Suppressor macrophage treated with lipopolysaccharide for 4 hours (primary cell): ENCODE results near the gene KIZ.

Experiments used
- DNase-seq: peaks from one replicate; pipeline ENCODE4 v3.0.0-alpha.2; 2020

KIZ gene

DNA sequence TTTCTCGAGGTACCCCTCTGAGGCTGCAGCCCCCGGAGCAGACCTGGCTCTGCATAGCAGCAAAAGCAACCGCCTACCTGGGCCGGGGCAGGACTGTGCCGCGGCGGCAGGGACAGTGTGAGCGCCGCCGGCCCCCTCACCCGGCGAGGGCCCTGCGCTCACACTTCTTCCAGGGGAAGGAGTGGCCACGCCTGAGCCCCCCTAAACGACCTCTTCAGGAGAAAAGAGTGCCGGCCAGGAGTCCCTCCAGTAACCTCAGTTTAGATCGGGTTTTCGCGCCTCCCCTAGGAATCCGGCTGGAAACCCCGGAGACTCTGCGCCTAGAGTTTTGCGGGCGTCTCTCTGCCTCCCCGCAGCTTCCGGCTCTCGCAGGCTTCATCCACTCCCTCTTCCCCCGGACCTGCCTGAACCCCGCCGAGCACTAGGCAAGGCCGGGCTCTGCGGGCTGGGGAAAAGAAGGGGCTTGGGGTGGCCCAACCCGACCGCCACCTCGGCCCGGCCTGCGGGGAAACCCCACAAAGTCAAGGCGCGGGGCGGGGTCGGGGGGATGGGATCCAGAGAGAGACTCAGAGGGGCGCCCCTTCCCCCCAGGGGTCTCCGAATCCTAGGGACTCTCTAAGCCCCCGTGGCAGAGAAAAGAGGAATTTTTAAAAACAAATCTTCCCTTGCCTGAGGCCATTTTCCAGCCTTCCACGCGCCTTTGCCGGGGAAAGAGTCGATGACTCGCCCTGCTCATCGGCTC is 20.3 kb upstream of the KIZ start:
- no peak for DNase-seq

GRCh38 chr20:21106171-21107017 is 19.5 kb upstream of the KIZ start, which contains the start of gene LINC00237:
Gene LINC00237, minus strand, starts transcription at chr20:21106358.
- no peak for DNase-seq

DNA sequence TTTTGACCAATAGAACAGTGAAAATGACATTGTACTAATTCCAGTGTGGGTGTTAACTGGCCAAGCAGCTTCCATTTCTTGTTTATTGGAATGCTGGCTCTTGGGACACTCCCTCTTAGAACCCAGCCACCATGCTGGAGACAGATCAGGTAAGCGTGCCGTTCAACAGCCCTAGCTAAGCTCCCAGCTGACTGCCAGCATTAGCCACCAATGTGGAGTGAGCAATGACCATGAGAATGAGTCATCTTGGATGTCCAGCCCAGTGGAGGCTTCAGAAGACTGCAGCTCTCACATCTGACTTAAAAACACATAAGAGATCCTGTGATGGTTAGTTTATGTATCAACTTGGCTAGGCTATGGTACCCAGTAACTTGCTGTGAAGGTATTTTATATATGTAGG is 16.7 kb upstream of the KIZ start:
- DNase-seq: no peak

GRCh38 chr20:21110811-21111210 is 15.1 kb upstream of the KIZ start:
- no peak for DNase-seq

DNA sequence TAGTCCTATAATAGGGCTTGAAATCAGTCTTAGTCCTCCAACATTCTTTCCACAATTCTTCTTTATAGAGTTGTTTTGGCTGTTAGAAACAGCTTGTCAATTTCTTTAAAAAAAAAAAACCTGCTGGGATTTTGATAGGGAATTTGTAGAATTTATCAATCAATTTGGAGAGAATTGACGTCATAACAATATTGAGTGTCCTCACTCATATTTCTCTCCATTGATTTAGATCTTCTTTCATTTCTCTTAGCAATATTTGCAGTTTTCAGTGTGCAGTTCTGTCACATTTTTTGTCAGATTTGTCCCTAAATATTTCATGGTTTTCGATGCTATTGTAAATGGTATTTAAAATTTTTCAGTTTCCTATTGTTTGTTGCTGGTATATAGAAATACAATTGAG is 14.5 kb upstream of the KIZ start:
- DNase-seq: no peak

DNA sequence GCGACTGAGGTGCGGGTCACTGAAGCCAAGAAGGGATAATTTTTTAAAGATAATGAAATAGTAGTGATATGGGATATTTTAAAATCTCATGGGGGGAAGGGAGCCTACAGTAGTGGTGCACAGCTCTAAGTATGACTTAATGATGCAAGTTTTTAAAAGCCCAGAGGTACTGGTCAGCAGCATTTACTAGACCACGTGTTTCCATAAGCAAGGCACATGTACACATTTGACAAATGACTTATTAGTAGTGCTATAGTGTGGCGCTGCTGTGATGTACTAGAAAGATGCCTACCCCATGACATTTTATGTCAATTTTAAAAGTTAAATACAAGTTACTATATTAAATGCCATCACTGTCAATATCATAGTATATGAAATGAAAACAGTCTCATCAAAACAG is 12.2 kb upstream of the KIZ start:
- no peak for DNase-seq

- DNase-seq: no peak
These were observed 11.3 kb upstream of the KIZ start for GRCh38 chr20:21114584-21114983.

DNA sequence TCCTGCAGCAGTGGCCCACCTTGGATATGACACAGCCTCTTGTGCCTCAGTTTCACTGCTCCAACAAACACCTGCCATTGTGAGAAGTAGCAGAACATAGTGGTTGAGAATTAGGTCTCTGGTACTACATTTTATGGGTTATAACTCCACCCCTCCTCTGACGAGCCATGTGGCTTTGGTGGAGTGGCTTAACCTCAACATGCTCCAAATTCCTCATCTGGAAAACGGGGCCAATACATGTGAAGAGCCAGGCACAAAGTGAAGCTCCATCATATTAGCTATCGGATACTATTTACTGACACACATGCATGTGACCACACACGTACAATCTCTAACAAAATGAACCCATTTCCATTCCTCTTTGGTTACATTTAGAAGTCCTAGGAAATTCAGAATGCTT is 8.4 kb upstream of the KIZ start:
- no peak for DNase-seq

GRCh38 chr20:21118138-21118537 is 7.7 kb upstream of the KIZ start:
- DNase-seq: no peak

GRCh38 chr20:21118782-21119181 is 7.1 kb upstream of the KIZ start:
- DNase-seq: no peak

DNA sequence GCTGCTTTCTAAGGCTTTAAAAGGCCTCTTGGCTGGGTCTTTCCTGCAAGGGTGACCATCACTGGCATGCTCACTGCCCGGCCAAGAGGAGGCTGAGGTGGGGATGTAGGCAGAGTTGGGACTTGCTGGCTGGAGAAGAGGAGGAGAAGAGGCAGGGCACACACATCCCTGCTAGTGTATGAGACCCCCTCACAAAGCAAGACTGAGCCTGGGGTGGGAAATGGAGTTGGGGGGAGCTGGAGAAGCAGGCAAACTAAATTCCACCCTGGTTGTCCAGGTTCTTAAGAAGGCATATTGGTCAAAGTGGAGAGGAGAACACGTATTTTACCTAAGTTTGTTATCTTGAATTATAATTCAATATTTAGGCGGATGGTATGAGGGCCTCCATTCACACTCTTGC is 1.7 kb upstream of the KIZ start:
- DNase-seq: no peak

GRCh38 chr20:21125072-21125848 is 622 bp upstream of the KIZ start:
- no peak for DNase-seq

GRCh38 chr20:21126581-21126870 is 644 bp downstream of the KIZ start:
- no peak for DNase-seq

- DNase-seq: no peak
These were observed 1.5 kb downstream of the KIZ start for GRCh38 chr20:21127201-21127981.

DNA sequence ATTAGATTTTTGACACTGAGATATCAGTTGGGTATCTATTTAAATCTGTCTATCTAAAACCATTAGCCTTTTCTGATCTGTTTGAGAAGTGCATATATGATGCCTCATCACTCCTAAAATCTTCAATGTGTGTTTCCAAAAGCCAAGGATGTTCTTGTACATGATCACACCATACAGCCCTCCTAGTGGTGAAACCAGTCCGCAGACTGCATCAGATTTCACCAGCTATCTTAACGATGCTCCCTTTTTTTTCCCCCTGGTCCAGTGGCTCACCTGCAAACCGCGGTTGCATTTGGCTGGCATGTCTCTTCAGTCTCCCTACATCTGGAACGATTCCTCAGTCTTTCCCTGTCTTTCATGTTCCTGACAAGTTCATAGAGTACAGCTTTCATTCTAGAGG is 4.0 kb downstream of the KIZ start:
- DNase-seq: no peak

- DNase-seq: no peak
These were observed 7.5 kb downstream of the KIZ start for GRCh38 chr20:21133404-21133803.

DNA sequence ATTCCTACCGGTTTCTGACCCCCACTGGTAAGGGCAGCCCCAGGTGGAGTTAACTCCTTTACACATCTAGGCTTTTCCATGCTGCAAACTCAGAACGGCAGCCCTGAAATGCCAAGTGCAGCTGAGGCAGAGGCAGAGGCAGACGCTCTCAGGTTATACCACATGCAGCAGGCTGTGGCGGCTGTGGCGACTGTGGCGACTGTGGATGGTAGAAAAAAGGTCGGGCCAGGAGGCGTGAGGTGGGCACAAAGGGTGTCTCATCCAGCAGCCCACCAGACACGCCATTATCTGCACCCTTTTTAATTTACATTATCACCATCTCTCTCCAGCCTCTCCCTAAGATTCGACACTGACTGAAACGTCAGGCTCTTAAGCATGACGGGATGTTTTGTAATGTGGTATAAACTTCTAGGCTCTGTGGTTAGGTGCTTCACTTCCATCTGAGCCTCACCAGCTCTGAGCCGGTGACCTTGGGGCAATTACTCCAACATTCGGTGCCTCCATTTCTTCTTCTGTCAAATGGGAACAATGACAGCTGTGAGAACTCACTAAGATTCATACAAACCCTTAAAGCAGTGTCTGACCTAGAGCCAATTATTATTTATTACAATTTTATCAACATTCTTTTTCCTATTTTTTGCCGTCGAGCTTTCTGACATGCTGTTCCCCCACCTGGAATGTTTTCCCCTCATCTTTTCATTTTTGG is 8.2 kb downstream of the KIZ start:
- no peak for DNase-seq

DNA sequence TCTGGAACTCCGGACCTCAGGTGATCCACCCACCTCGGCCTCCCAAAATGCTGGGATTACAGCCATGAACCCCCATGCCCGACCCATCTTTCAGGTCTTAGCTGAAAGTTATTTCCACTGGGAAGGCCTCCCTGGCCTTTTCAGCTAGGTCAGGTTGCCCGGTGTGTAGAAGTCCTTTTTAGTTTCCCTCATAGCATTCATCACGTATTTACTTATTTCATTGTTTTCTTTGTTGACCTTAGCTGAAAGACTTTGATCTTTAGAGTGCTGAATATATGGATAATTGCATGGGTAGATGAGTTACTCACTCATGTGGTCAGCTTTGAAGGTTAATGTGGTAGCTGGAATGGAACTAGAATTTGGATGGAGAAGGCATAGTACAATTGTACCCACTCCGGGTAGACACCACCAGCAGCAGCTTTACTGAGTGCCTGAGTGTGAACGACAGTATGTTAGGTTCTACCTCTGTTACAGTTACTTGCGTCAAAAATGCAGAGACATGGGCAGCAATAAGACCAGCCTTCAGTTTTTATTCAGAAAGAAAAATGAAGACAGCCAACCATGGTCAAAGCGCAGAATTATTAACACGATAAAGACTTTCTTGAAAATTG is 9.1 kb downstream of the KIZ start:
- DNase-seq: no peak

DNA sequence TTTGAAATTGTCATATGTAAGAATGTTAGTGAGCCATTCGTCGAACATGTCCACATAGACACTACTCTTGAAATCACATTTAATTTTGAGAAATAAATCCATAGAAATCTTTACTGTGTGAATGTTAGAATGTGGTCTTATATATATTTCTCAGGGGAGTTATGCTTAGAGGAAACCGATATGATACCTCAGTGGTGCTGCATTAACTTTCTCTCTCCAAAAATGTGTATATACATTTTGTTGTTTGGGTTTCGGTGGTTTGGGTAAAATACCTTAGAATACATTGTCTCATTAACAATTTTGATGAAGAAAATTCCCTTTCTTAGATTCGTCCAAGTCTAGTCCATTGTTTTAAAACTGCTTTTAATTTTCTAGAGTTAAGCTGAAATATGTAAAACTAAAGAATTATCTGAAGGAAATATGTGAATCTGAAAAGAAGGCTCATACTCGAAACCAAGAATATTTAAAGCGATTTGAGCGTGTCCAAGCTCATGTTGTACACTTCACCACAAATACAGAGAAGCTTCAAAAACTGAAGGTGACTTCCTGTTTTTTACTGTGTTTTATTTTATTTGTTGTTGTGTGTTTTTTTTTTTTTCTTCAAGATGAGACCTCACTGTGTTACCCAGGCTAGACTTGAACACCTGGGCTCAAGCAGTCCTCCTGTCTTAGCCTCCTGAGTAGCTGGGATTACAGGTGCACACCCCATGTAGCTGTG is 10.3 kb downstream of the KIZ start:
- no peak for DNase-seq

DNA sequence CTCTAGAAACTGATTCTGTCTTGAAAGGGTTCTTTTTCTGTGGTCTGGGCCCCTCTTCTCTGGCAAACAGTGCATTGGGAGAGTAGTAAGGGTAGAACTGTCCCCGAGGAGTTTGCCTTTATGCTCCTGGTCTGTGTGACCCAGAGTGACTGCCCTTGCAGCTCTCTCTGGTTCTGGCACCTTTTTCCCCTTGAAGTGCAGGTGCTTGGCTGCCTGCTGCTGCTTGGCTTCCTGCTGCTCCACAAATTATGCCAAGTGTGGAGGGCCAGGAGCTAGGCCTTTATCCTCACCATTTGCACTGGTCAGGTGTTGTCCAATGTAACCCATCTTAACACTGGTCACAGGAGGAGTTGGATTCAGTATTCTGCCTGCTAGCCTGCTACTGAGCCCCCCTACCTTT is 11.2 kb downstream of the KIZ start:
- DNase-seq: no peak

DNA sequence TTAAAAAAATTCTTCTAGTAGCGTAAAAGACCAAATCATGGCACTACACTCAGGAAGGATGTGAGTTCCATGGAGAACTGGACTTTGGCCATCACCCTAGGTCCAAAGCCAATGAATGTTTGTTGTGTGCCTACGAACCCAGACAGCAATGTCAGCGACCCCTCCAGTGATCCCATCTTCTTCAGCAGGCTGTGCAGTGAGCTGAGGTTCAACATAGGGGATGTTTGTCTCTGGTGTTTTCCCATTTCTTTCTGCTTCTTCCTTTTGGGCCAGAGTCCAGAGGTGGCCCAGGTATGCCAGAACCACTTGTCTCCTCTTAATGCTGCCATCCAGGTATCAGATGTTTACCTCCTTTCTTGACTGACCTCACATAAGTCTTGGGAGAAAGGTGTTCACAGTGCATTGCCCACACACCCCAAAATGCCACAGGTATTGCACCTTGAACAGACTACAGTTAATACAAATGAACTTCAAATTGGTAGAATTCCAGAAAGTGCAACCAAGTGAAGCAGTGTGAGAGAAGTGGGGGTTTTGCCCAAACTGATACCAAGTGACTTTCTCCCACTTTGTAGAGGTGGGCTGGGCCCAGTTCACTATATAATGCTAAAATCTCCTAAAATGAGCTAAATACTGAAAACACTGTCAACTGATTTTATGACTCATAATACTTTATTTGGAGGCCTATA is 14.1 kb downstream of the KIZ start:
- no peak for DNase-seq
